ENCODE results near the gene DIP2A.
"Not testable (repeated sequence)": the region's sequence is repeated elsewhere in the genome, so short reads cannot be mapped to it uniquely, and the experiment has no call there.

Gene DIP2A

DNA sequence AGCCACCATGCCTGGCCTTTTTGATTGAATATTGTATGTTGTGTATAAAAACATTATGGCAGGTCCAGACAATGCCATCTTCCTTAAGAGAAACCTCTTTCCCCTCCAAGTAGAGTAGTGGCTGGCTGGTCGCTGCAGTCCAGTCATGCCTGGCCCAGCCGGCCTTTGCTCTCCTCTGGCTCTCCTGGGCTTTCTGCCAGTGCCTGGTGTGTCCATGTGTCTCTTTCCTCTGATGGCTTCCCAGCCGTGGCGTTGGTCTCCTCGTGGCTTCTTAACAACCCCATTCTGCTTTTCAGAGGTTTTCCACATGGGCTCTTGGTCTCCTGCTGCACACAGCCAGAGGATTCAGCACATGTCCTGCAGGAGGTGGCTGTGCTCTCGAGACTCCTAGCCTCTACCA lies 58.7 kb downstream of the DIP2A start:
- TF ChIP-seq, protein P1, sequence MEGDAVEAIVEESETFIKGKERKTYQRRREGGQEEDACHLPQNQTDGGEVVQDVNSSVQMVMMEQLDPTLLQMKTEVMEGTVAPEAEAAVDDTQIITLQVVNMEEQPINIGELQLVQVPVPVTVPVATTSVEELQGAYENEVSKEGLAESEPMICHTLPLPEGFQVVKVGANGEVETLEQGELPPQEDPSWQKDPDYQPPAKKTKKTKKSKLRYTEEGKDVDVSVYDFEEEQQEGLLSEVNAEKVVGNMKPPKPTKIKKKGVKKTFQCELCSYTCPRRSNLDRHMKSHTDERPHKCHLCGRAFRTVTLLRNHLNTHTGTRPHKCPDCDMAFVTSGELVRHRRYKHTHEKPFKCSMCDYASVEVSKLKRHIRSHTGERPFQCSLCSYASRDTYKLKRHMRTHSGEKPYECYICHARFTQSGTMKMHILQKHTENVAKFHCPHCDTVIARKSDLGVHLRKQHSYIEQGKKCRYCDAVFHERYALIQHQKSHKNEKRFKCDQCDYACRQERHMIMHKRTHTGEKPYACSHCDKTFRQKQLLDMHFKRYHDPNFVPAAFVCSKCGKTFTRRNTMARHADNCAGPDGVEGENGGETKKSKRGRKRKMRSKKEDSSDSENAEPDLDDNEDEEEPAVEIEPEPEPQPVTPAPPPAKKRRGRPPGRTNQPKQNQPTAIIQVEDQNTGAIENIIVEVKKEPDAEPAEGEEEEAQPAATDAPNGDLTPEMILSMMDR (conservative IDR thresholded peaks at IDR 0.05), result no peak
- no peak for TF ChIP-seq ZFX (IDR thresholded peaks at IDR 0.05)
- H3K27ac ChIP-seq, result peak overlapping the region; percentile 15; the same call in 1 of the 2 replicates

DNA sequence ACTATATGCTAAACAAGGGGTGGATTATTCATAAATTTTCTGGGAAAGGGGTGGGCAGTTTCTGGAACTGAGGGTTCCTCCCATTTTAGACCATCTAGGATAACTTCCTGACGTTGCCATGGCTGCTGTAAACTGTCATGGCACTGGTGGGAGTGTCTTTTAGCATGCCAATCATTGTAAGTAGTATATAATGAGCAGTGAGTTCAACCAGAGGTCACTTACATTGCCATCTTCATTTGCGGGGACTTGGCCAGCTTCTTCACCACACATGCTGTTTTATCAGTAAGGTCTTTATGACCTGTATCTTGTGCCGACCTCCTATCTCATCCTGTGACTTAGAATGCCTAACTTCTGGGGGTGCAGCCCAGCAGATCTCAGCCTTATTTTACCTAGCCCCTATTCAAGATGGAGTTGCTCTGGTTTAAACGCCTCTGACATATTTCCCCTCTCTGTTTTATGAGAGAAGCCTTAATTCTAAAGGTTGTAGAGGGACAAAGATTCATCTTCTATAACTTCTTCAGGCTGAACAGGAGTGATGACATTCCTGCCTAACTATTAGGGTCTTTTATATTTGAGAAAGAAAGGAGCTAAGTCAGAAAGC lies 60.4 kb downstream of the DIP2A start:
- no peak overlapping the region for H3K27ac ChIP-seq
- TF ChIP-seq, protein P1 (conservative IDR thresholded peaks at IDR 0.05), result no peak
- no peak for TF ChIP-seq ZFX (IDR thresholded peaks at IDR 0.05)

DNA sequence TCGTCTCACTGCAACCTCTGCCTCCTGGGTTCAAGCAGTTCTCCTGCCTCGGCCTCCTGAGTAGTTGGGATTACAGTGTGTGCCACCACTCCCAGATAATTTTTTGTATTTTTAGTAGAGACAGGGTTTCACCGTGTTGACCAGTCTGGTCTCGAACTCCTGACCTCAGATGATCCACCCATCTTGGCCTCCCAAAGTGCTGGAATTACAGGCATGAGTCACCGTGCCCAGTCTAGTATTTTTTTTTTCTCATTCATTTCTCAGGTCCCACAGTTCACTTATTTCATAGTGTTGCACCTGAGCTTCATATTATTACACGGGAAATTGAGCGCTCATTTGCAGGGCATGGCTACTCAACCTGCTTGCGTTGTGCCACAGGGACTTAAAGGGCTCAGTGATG lies 68.7 kb downstream of the DIP2A start:
- H3K27ac ChIP-seq, result not testable (repeated sequence)

DNA sequence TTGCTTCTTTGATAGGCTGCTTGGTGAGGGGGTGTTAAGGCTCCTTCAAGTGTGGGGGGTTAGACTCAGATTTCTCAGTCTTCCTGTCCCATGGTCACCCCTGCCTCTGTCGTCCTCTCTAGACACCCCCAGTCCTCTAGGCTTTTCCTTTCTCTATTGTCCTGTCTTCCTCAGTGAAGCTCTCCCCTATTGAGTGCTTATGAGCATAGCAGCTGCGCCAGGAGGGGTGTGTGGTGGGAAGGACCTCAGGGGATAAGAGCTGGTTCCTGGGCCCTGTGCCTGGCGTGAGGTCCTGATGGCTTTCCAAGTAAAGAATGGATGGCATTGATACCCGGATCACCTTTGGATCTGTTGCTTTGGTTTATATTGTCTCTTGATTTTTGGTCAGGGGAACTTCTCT lies 69.1 kb downstream of the DIP2A start:
- TF ChIP-seq ZFX (IDR thresholded peaks at IDR 0.05), result no peak
- TF ChIP-seq, protein P1 (conservative IDR thresholded peaks at IDR 0.05), result no peak
- no peak overlapping the region for H3K27ac ChIP-seq

DNA sequence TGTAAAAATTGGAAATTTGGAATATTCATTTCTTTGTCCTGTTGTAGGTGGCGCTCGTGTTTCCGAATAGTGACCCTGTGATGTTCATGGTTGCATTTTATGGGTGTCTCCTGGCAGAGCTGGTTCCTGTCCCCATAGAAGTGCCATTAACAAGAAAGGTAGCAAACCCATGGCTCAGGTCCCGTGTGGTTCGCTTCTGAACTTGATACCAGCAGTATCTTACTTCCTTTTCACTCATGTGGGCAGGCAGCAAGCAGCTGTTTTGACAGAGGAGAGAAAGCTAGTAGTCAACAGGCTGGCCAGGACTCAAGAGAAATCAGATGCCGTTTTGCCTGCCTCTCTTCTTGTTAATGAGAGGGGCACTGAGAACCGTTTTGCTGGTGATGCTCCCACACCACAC lies 73.4 kb downstream of the DIP2A start:
- TF ChIP-seq, protein P1 (conservative IDR thresholded peaks at IDR 0.05), result no peak
- TF ChIP-seq ZFX (IDR thresholded peaks at IDR 0.05), result no peak
- H3K27ac ChIP-seq, result no peak overlapping the region

DNA sequence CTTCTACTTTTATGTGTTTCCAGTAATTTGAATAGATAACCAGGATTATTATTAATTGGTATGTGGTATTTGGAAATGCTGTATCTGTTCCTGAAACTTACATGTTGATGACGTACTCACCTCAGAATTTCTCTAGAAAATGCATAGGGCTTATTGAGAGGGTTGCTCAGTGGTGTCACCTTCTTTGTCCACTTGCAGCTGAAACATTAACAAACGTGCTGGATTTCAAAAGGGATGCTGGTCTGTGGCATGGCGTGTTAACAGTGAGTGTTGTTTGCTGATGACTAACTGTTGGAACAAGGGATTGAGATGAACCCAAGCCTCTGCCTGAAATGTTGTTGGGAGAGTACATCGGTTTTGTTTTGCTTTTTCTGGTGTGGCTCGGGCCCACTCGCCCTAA lies 78.3 kb downstream of the DIP2A start:
- no peak for TF ChIP-seq ZFX (IDR thresholded peaks at IDR 0.05)
- TF ChIP-seq, protein P1 (conservative IDR thresholded peaks at IDR 0.05), result no peak
- no peak overlapping the region for H3K27ac ChIP-seq

DNA sequence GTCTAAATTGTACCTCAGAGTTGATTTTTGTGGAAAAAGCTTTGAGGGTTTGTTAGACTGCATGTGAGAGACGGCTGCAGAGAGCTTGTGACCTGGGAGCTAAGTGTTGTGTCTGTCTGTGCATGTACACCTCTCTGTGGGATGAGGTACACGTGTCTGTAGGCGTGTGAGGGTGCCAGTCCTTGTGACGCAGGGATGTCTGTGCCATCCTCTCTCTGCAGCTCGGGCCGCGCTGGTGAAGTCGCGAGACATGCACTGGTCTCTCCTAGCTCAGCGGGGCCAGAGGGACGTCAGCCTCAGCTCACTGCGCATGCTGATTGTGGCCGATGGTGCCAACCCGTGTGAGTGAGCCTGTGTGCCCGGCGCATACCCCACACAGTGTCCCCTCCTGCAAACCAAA lies 79.6 kb downstream of the DIP2A start:
- H3K27ac ChIP-seq, result no peak overlapping the region
- TF ChIP-seq, protein P1 (conservative IDR thresholded peaks at IDR 0.05), result no peak
- no peak for TF ChIP-seq ZFX (IDR thresholded peaks at IDR 0.05)

Measured in C4-2B (cell line).